IPS-20b (cell line): ENCODE data around the gene BTRC.

Experiments
- H3K27ac ChIP-seq: one replicate; pipeline ENCODE4 v1.5.1; 2013; ENCODE audit warnings: low read length
- H3K27me3 ChIP-seq: 2 replicates; pipeline ENCODE4 v1.6.1; 2013; ENCODE audit warnings: mild to moderate bottlenecking, low read length, inconsistent platforms; ENCODE audit not compliant: insufficient read depth
- H3K36me3 ChIP-seq: 2 replicates; pipeline ENCODE4 v1.6.1; 2013; ENCODE audit warnings: low read depth, mild to moderate bottlenecking, inconsistent platforms, low read length, moderate library complexity; ENCODE audit not compliant: insufficient read depth
- H3K4me1 ChIP-seq: 2 replicates; pipeline ENCODE4 v1.6.1; 2013; ENCODE audit warnings: mild to moderate bottlenecking, control low read depth, inconsistent platforms, low read length, moderate library complexity; ENCODE audit not compliant: insufficient read depth
- H3K4me3 ChIP-seq: 2 replicates; pipeline ENCODE4 v1.5.1; 2013; ENCODE audit warnings: mild to moderate bottlenecking, low read length, inconsistent platforms
- H3K9ac ChIP-seq: 2 replicates; pipeline ENCODE4 v1.6.1; 2013; ENCODE audit warnings: low read depth, mild to moderate bottlenecking, inconsistent platforms, low read length, moderate library complexity
- H3K9me3 ChIP-seq: 2 replicates; pipeline ENCODE4 v1.6.1; 2013; ENCODE audit warnings: mild to moderate bottlenecking, low read depth, low read length, inconsistent platforms; ENCODE audit not compliant: insufficient read depth

Gene BTRC

GRCh38 chr10:101559596-101560297 lies 205.8 kb downstream of the BTRC start:
- no peaks in the 10 kb centered on the region for H3K36me3 ChIP-seq
- no peak overlapping the region for H3K4me3 ChIP-seq
- no peak overlapping the region for H3K9ac ChIP-seq
- no peaks in the 10 kb centered on the region for H3K9me3 ChIP-seq
- H3K27me3 ChIP-seq, result peaks cover 5% of the 10 kb centered on the region
- no peak overlapping the region for H3K27ac ChIP-seq
- no peaks in the 10 kb centered on the region; the same call in 1 of the 2 replicates for H3K4me1 ChIP-seq

GRCh38 chr10:101560298-101561067 lies 206.5 kb downstream of the BTRC start:
- H3K9ac ChIP-seq, result no peak overlapping the region
- no peak overlapping the region for H3K27ac ChIP-seq
- H3K4me1 ChIP-seq, result no peaks in the 10 kb centered on the region; the same call in 1 of the 2 replicates
- no peaks in the 10 kb centered on the region for H3K9me3 ChIP-seq
- H3K27me3 ChIP-seq, result peaks cover 12% of the 10 kb centered on the region
- H3K4me3 ChIP-seq, result no peak overlapping the region
- no peaks in the 10 kb centered on the region for H3K36me3 ChIP-seq

GRCh38 chr10:101561068-101561915 lies 207.3 kb downstream of the BTRC start:
- Histone ChIP-seq H3K27ac (no peak overlapping the region), H3K4me1 (no peaks in the 10 kb centered on the region; the same call in 1 of the 2 replicates), H3K9me3 (no peaks in the 10 kb centered on the region), H3K4me3 (no peak overlapping the region), H3K9ac (no peak overlapping the region), H3K27me3 (peaks cover 20% of the 10 kb centered on the region), H3K36me3 (no peaks in the 10 kb centered on the region)

- H3K27ac ChIP-seq, result no peak overlapping the region
- H3K4me3 ChIP-seq, result no peak overlapping the region
- peaks cover 29% of the 10 kb centered on the region for H3K27me3 ChIP-seq
- no peaks in the 10 kb centered on the region for H3K36me3 ChIP-seq
- H3K4me1 ChIP-seq, result peaks cover 3% of the 10 kb centered on the region; the same call in 1 of the 2 replicates
- H3K9me3 ChIP-seq, result no peaks in the 10 kb centered on the region
- no peak overlapping the region for H3K9ac ChIP-seq
These were observed 208.3 kb downstream of the BTRC start for GRCh38 chr10:101562231-101562630.

- H3K27ac ChIP-seq, result no peak overlapping the region
- H3K4me1 ChIP-seq, result peaks cover 3% of the 10 kb centered on the region; the same call in 1 of the 2 replicates
- no peak overlapping the region for H3K9ac ChIP-seq
- H3K4me3 ChIP-seq, result no peak overlapping the region
- no peaks in the 10 kb centered on the region for H3K36me3 ChIP-seq
- no peaks in the 10 kb centered on the region for H3K9me3 ChIP-seq
- peaks cover 37% of the 10 kb centered on the region for H3K27me3 ChIP-seq
These were observed 209.0 kb downstream of the BTRC start for GRCh38 chr10:101563007-101563406.

- H3K27ac ChIP-seq, result no peak overlapping the region
- no peaks in the 10 kb centered on the region for H3K9me3 ChIP-seq
- H3K9ac ChIP-seq, result no peak overlapping the region
- peaks cover 43% of the 10 kb centered on the region for H3K27me3 ChIP-seq
- H3K36me3 ChIP-seq, result no peaks in the 10 kb centered on the region
- no peak overlapping the region for H3K4me3 ChIP-seq
- peaks cover 3% of the 10 kb centered on the region; the same call in 1 of the 2 replicates for H3K4me1 ChIP-seq
These were observed 209.6 kb downstream of the BTRC start for GRCh38 chr10:101563497-101564040.

- peaks cover 52% of the 10 kb centered on the region for H3K27me3 ChIP-seq
- no peak overlapping the region for H3K4me3 ChIP-seq
- H3K9me3 ChIP-seq, result no peaks in the 10 kb centered on the region
- no peak overlapping the region for H3K27ac ChIP-seq
- H3K36me3 ChIP-seq, result no peaks in the 10 kb centered on the region
- H3K4me1 ChIP-seq, result peaks cover 3% of the 10 kb centered on the region; the same call in 1 of the 2 replicates
- H3K9ac ChIP-seq, result no peak overlapping the region
These were observed 210.6 kb downstream of the BTRC start for GRCh38 chr10:101564490-101564991.

GRCh38 chr10:101565370-101565900 lies 211.5 kb downstream of the BTRC start:
- Histone ChIP-seq H3K9ac (no peak overlapping the region), H3K4me1 (peaks cover 3% of the 10 kb centered on the region; the same call in 1 of the 2 replicates), H3K27ac (no peak overlapping the region), H3K27me3 (peaks cover 60% of the 10 kb centered on the region), H3K36me3 (no peaks in the 10 kb centered on the region), H3K4me3 (no peak overlapping the region), H3K9me3 (no peaks in the 10 kb centered on the region)

- Histone ChIP-seq H3K4me1 (peaks cover 6% of the 10 kb centered on the region; the same call in 1 of the 2 replicates), H3K36me3 (no peaks in the 10 kb centered on the region), H3K9me3 (no peaks in the 10 kb centered on the region), H3K4me3 (no peak overlapping the region), H3K27me3 (peaks cover 65% of the 10 kb centered on the region), H3K27ac (no peak overlapping the region), H3K9ac (no peak overlapping the region)
These were observed 212.0 kb downstream of the BTRC start for GRCh38 chr10:101565936-101566332.

GRCh38 chr10:101566333-101567164 lies 212.6 kb downstream of the BTRC start:
- peaks cover 71% of the 10 kb centered on the region for H3K27me3 ChIP-seq
- no peaks in the 10 kb centered on the region for H3K9me3 ChIP-seq
- peaks cover 6% of the 10 kb centered on the region; the same call in 1 of the 2 replicates for H3K4me1 ChIP-seq
- H3K4me3 ChIP-seq, result peak overlapping the region; percentile 30; the same call in 1 of the 2 replicates
- no peaks in the 10 kb centered on the region for H3K36me3 ChIP-seq
- H3K9ac ChIP-seq, result no peak overlapping the region
- no peak overlapping the region for H3K27ac ChIP-seq
